Transverse colon (tissue), 4 donors: Measurements from ENCODE around the gene ITGA11.

ENCODE experiments used
- CTCF ChIP-seq, 5 experiments: fragments of 200-600 bp in 3 of 5; fragments of 450-650 bp in 2 of 5; sonication (generic) in 3 of 5; IDR thresholded peaks; 1 replicate in 2 of 5; 2 replicates in 3 of 5; pipeline ENCODE4 v1.5.1; 2016 to 2017; ENCODE audit warnings: antibody characterized with exemption in 5 of 5, inconsistent platforms in 3 of 5, mild to moderate bottlenecking in 2 of 5, moderate library complexity in 1 of 5
- EP300 ChIP-seq: sonication (generic); formaldehyde crosslinking; IDR thresholded peaks from one replicate; pipeline ENCODE4 v1.6.1; 2017; ENCODE audit warnings: antibody characterized with exemption, low read depth
- POLR2AphosphoS5 ChIP-seq, 3 donors: sonication (generic); formaldehyde crosslinking; IDR thresholded peaks; one replicate each; pipeline ENCODE4 v1.6.1; 2016; ENCODE audit warnings: antibody characterized with exemption in 3 of 3

GRCh38 chr15:68364028-68364659 lies 67.8 kb downstream of the ITGA11 start:
- no peak for TF ChIP-seq CTCF (IDR thresholded peaks at IDR 0.05)
- no peak for TF ChIP-seq EP300
- no peak for TF ChIP-seq POLR2AphosphoS5 (IDR thresholded peaks at IDR 0.05)
